ENCODE measurements around the gene SLC6A20. TPM values are rescaled to one million over a fixed set of nuclear protein-coding genes. Genes with fewer than 3 reads are reported as not detected.

SLC6A20 gene
- total and polyA plus RNA-seq, 2 experiments from 2014 or later: 0.05 to 0.14 TPM

DNA sequence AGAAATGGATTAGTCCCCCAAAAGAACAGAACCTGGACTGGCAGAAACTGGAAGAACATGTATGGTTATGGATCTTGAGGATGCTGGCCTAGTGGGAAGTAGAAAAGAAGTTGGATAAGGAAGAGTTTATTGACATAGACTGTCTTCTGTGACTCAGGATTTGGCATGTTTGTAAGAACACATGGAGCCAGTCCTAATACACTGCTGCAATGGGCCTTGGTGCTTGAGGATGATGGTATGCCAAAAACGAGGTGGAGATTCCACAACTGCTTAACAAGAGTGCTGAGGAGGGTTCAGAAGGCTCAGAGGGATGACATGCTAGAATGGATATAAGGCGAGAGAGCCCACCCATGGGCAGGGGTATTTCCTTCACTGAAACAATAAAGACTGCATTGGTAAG, 23.2 kb upstream of the SLC6A20 start:
- DNase-seq (ENCODE audit: low spot score): no peak
- Histone ChIP-seq H3K4me3 (no peak overlapping the region), H3K9me2 (ENCODE audit: insufficient read depth) (no peaks in the 10 kb centered on the region; the same call in 1 of the 2 replicates), H3K36me3 (ENCODE audit: insufficient read depth) (no peaks in the 10 kb centered on the region), H3K79me2 (replicated peaks; ENCODE audit: insufficient read depth) (no peaks in the 10 kb centered on the region), H4K20me1 (replicated peaks; ENCODE audit: insufficient read depth) (no peaks in the 10 kb centered on the region), H3K27ac (ENCODE audit: low read depth) (no peak overlapping the region), H3K4me1 (ENCODE audit: insufficient read depth) (no peaks in the 10 kb centered on the region), H3K4me2 (no peak overlapping the region), H3F3A (replicated peaks; ENCODE audit: low read depth) (no peaks in the 10 kb centered on the region), H2AFZ (no peak overlapping the region), H3K27me3 (ENCODE audit: insufficient read depth) (no peaks in the 10 kb centered on the region)
- Mint-ChIP-seq H3K4me3 (no peak overlapping the region), H3K4me1 (no peaks in the 10 kb centered on the region), H3K27ac (no peak overlapping the region), H3K36me3 (ENCODE audit: low read depth) (no peaks in the 10 kb centered on the region), H3K9me3 (peaks cover 16% of the 10 kb centered on the region; the same call in 2 of the 3 replicates), H3K27me3 (ENCODE audit: insufficient read depth, low read depth, poor library complexity) (no peaks in the 10 kb centered on the region)
- no peak for TF ChIP-seq ZNF114 (CRISPR knock-in tag; IDR thresholded peaks at IDR 0.05)
- TF ChIP-seq POLR2AphosphoS5 (IDR thresholded peaks at IDR 0.05; ENCODE audit: low read depth): no peak
- no peak for TF ChIP-seq CREB1 (CRISPR knock-in tag; IDR thresholded peaks at IDR 0.05; ENCODE audit: low read depth)
- no peak for TF ChIP-seq ZNF331 (CRISPR knock-in tag; IDR thresholded peaks at IDR 0.05; ENCODE audit: low read depth)
- TF ChIP-seq, protein P1, sequence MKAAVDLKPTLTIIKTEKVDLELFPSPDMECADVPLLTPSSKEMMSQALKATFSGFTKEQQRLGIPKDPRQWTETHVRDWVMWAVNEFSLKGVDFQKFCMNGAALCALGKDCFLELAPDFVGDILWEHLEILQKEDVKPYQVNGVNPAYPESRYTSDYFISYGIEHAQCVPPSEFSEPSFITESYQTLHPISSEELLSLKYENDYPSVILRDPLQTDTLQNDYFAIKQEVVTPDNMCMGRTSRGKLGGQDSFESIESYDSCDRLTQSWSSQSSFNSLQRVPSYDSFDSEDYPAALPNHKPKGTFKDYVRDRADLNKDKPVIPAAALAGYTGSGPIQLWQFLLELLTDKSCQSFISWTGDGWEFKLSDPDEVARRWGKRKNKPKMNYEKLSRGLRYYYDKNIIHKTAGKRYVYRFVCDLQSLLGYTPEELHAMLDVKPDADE (IDR thresholded peaks at IDR 0.05): no peak
- no peak for TF ChIP-seq STAT1 (IDR thresholded peaks at IDR 0.05; ENCODE audit: unreplicated experiment)
- TF ChIP-seq, protein P2, sequence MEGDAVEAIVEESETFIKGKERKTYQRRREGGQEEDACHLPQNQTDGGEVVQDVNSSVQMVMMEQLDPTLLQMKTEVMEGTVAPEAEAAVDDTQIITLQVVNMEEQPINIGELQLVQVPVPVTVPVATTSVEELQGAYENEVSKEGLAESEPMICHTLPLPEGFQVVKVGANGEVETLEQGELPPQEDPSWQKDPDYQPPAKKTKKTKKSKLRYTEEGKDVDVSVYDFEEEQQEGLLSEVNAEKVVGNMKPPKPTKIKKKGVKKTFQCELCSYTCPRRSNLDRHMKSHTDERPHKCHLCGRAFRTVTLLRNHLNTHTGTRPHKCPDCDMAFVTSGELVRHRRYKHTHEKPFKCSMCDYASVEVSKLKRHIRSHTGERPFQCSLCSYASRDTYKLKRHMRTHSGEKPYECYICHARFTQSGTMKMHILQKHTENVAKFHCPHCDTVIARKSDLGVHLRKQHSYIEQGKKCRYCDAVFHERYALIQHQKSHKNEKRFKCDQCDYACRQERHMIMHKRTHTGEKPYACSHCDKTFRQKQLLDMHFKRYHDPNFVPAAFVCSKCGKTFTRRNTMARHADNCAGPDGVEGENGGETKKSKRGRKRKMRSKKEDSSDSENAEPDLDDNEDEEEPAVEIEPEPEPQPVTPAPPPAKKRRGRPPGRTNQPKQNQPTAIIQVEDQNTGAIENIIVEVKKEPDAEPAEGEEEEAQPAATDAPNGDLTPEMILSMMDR (conservative IDR thresholded peaks at IDR 0.05; ENCODE audit: low read depth in 2 of 2): no peak
- no peak for TF ChIP-seq EZH2phosphoT487 (IDR thresholded peaks at IDR 0.05; ENCODE audit: unreplicated experiment)
- ATAC-seq: no peak

DNA sequence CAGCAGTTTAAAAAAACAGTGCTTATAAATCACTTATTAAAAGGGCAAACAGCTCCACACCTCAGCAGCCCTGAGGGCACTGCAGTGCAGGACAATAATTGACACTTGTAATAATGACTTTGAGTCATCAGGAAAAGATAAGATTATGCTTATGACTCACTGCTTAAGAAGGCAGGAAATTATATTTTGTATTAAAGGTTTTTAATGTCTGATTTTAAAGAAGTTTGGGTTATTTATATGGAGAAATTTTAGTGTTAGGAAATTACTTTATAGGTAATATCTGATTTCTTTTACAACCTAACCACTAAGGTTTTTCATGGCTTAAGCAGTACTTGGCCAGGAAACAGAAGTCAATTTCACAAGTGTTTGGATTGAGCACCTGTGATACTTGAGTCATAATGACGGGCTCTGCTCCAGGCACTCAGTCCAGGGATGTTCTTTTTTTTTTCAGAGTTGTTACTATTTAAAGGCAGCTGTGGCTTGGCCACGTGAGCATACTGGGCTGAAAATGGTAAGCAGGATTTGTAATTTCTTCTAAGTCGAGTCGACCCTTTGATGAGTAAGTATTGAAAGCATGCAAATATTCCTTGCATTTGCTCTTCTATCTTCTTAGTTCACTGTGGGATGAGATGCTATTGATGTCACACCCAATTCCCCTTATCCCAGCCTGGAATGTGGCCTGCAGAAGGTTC, 21.6 kb upstream of the SLC6A20 start:
- no peak for TF ChIP-seq JUNB (IDR thresholded peaks at IDR 0.05; ENCODE audit: unreplicated experiment)
- TF ChIP-seq ZNF114 (CRISPR knock-in tag; IDR thresholded peaks at IDR 0.05): no peak
- no peak for TF ChIP-seq EZH2 (IDR thresholded peaks at IDR 0.05; ENCODE audit: low read depth, unreplicated experiment)
- no peaks in the 10 kb centered on the region for H3K27me3 Mint-ChIP-seq (ENCODE audit: insufficient read depth, low read depth, poor library complexity)
- H3K4me1 Mint-ChIP-seq: no peaks in the 10 kb centered on the region
- H2AFZ ChIP-seq: no peak overlapping the region
- no peaks in the 10 kb centered on the region for H3K79me2 ChIP-seq (replicated peaks; ENCODE audit: insufficient read depth)
- no peak overlapping the region for H3K4me3 ChIP-seq
- no peak overlapping the region for H3K4me3 Mint-ChIP-seq
- no peaks in the 10 kb centered on the region for H3K27me3 ChIP-seq (ENCODE audit: insufficient read depth)
- no peak overlapping the region for H3K4me2 ChIP-seq
- H3F3A ChIP-seq (replicated peaks; ENCODE audit: low read depth): no peaks in the 10 kb centered on the region
- no peak overlapping the region for H3K27ac ChIP-seq (ENCODE audit: low read depth)
- H4K20me1 ChIP-seq (replicated peaks; ENCODE audit: insufficient read depth): no peaks in the 10 kb centered on the region
- H3K27ac Mint-ChIP-seq: no peak overlapping the region
- no peaks in the 10 kb centered on the region for H3K36me3 ChIP-seq (ENCODE audit: insufficient read depth)
- H3K4me1 ChIP-seq (ENCODE audit: insufficient read depth): no peaks in the 10 kb centered on the region
- H3K36me3 Mint-ChIP-seq (ENCODE audit: low read depth): no peaks in the 10 kb centered on the region
- H3K9me2 ChIP-seq (ENCODE audit: insufficient read depth): no peaks in the 10 kb centered on the region; the same call in 1 of the 2 replicates
- no peak for DNase-seq (ENCODE audit: low spot score)
- peaks cover 16% of the 10 kb centered on the region; the same call in 2 of the 3 replicates for H3K9me3 Mint-ChIP-seq
- no peak for ATAC-seq
